CD4-positive, alpha-beta T cell treated with Interleukin-17A for 1 hour (primary cell): ENCODE measurements around the gene KCTD19.

Source experiments
- DNase-seq: peaks from one replicate; pipeline ENCODE4 v3.0.0-alpha.2; 2020

Gene KCTD19

GRCh38 chr16:67257486-67258160, 68.9 kb downstream of the KCTD19 start:
- no peak for DNase-seq

- DNase-seq, result no peak
Measured at GRCh38 chr16:67256701-67257230, 69.8 kb downstream of the KCTD19 start.

GRCh38 chr16:67255553-67256221, 70.9 kb downstream of the KCTD19 start:
- no peak for DNase-seq

GRCh38 chr16:67254801-67255552, 71.6 kb downstream of the KCTD19 start:
- DNase-seq, result no peak

GRCh38 chr16:67252609-67253497, 73.7 kb downstream of the KCTD19 start:
- DNase-seq, result no peak

GRCh38 chr16:67250045-67250327, 76.6 kb downstream of the KCTD19 start:
- DNase-seq, result no peak

GRCh38 chr16:67249178-67250044, 77.1 kb downstream of the KCTD19 start:
- no peak for DNase-seq

GRCh38 chr16:67248401-67249177, 78.0 kb downstream of the KCTD19 start, which contains the start of gene SLC9A5:
SLC9A5 (plus strand) TSS chr16:67248979; CDS start chr16:67249015, 36 bp downstream.
- no peak for DNase-seq

GRCh38 chr16:67248073-67248400, 78.5 kb downstream of the KCTD19 start:
- no peak for DNase-seq

- peak; percentile 96 for DNase-seq
Measured at GRCh38 chr16:67247192-67248072, 79.1 kb downstream of the KCTD19 start, which contains the start of gene FHOD1. FHOD1 (minus strand) TSS chr16:67247481; CDS start chr16:67247410, 71 bp downstream.

- DNase-seq, result no peak
Measured at GRCh38 chr16:67246756-67247191, 79.8 kb downstream of the KCTD19 start.

- peak; percentile 60 for DNase-seq
Measured at GRCh38 chr16:67246081-67246755, 80.3 kb downstream of the KCTD19 start.

GRCh38 chr16:67245674-67246080, 80.9 kb downstream of the KCTD19 start:
- DNase-seq, result no peak

GRCh38 chr16:67245186-67245585, 81.4 kb downstream of the KCTD19 start:
- DNase-seq, result no peak

- DNase-seq, result peak; percentile 88
Measured at GRCh38 chr16:67244387-67245185, 82.0 kb downstream of the KCTD19 start.

GRCh38 chr16:67243481-67243880, 83.1 kb downstream of the KCTD19 start:
- DNase-seq, result no peak

- DNase-seq, result no peak
Measured at GRCh38 chr16:67242138-67242730, 84.3 kb downstream of the KCTD19 start.
